HG02943 (cell line): ENCODE data around the gene DPPA3.
"Not testable (repeated sequence)": the region's sequence is repeated elsewhere in the genome, so short reads cannot be mapped to it uniquely, and the experiment has no call there.

Source experiments
- ATAC-seq: cut with Tn5 transposase; IDR thresholded peaks from one replicate; pipeline ENCODE4 v1.9.1; 2021; ENCODE audit warnings: mild to moderate bottlenecking, low read depth, moderate library complexity; ENCODE audit not compliant: unreplicated experiment

DPPA3 gene

GRCh38 chr12:7729746-7730145 is 18.5 kb downstream of the DPPA3 start:
- ATAC-seq, result no peak

GRCh38 chr12:7730984-7731383 is 19.8 kb downstream of the DPPA3 start:
- ATAC-seq, result not testable (repeated sequence)

GRCh38 chr12:7731486-7731885 is 20.3 kb downstream of the DPPA3 start:
- ATAC-seq, result no peak

- ATAC-seq, result no peak
Observed at GRCh38 chr12:7732993-7733392, 21.8 kb downstream of the DPPA3 start.

- no peak for ATAC-seq
Observed at GRCh38 chr12:7747246-7747645, 36.0 kb downstream of the DPPA3 start, which contains the start of gene CLEC4C. Gene CLEC4C, minus strand, starts transcription at chr12:7747375. Its CDS starts 27 bp downstream, at chr12:7747348.

GRCh38 chr12:7748852-7749251 is 37.6 kb downstream of the DPPA3 start:
- ATAC-seq, result no peak

- ATAC-seq, result no peak
Observed at GRCh38 chr12:7749442-7749841, 38.2 kb downstream of the DPPA3 start.

GRCh38 chr12:7750350-7750749 is 39.1 kb downstream of the DPPA3 start:
- no peak for ATAC-seq

- ATAC-seq, result no peak
Observed at GRCh38 chr12:7751394-7751793, 40.2 kb downstream of the DPPA3 start.

GRCh38 chr12:7751941-7752922 is 41.0 kb downstream of the DPPA3 start:
- not testable (repeated sequence) for ATAC-seq

GRCh38 chr12:7755668-7756067 is 44.4 kb downstream of the DPPA3 start:
- not testable (repeated sequence) for ATAC-seq

- ATAC-seq, result no peak
Observed at GRCh38 chr12:7756993-7757392, 45.8 kb downstream of the DPPA3 start.

- no peak for ATAC-seq
Observed at GRCh38 chr12:7758766-7759140, 47.5 kb downstream of the DPPA3 start.
